Measurements from ENCODE around the gene SUPT3H. TPM values are rescaled to one million over a fixed set of nuclear protein-coding genes. Genes with fewer than 3 reads are reported as not detected.

The SUPT3H gene
- total and polyA plus RNA-seq, 2 donors (not counting 1 experiment from before 2014, with no cell fraction given), result 5.5 to 12.4 TPM

- ATAC-seq (ENCODE audit: low read depth) (no peak), DNase-seq (no peak)
- H2AFZ ChIP-seq (ENCODE audit: insufficient read depth, low read depth, low read length, poor library complexity, severe bottlenecking), result no peak overlapping the region
- no peaks in the 10 kb centered on the region for H3K36me3 ChIP-seq (replicated peaks in 1 of 2; ENCODE audit: control extremely low read depth in 1 of 2, control insufficient read depth in 1 of 2, extremely low read depth in 1 of 2, insufficient read depth in 2 of 2, low read length in 1 of 2)
- H3K9ac ChIP-seq (ENCODE audit: low read length), result no peak overlapping the region
- H4K20me1 ChIP-seq (ENCODE audit: control insufficient read depth, insufficient read depth, low read length, poor library complexity, severe bottlenecking), result no peaks in the 10 kb centered on the region
- ChIA-PET CTCF (no interaction called here), POLR2A (no interaction called here)
- no peaks in the 10 kb centered on the region for H3K9me3 Mint-ChIP-seq (ENCODE audit: insufficient read depth)
- no peak overlapping the region for H3K4me2 ChIP-seq (replicated peaks; ENCODE audit: low read depth, low read length, poor library complexity, severe bottlenecking)
- no peaks in the 10 kb centered on the region for H3K79me2 ChIP-seq (ENCODE audit: control insufficient read depth, insufficient read depth, low read length)
- H3K27me3 ChIP-seq (replicated peaks in 1 of 4; ENCODE audit: control extremely low read depth in 1 of 4, control insufficient read depth in 3 of 4, insufficient read depth in 4 of 4, low read length in 3 of 4), result peaks cover 0 to 5% (median 0%) of the 10 kb centered on the region in 4 experiments
- H3K27ac Mint-ChIP-seq, result no peak overlapping the region
- no peak overlapping the region for H3K4me3 ChIP-seq (ENCODE audit: control extremely low read depth in 1 of 5, extremely low read depth in 1 of 5, insufficient read depth in 1 of 5, low read depth in 2 of 5, low read length in 4 of 5)
- TF ChIP-seq CTCF (IDR thresholded peaks at IDR 0.05), result no peak
- no peak for TF ChIP-seq EZH2 (IDR thresholded peaks at IDR 0.05; ENCODE audit: borderline replicate concordance, insufficient read depth, low read depth, low read length, poor library complexity, severe bottlenecking)
- H3K4me3 Mint-ChIP-seq, result no peak overlapping the region
- intact Hi-C loops (cut with micrococcal nuclease), result no loop called here
- H3K27ac ChIP-seq (ENCODE audit: low read length in 2 of 2), result no peak overlapping the region
- H3K4me1 Mint-ChIP-seq, result no peaks in the 10 kb centered on the region
- H3K4me1 ChIP-seq (ENCODE audit: control insufficient read depth in 2 of 2, insufficient read depth in 2 of 2, low read length in 2 of 2), result no peaks in the 10 kb centered on the region
- no peaks in the 10 kb centered on the region for H3K9me3 ChIP-seq (ENCODE audit: control extremely low read depth in 1 of 3, control insufficient read depth in 2 of 3, insufficient read depth in 1 of 3, low read length in 2 of 3)
- 63% methylated on average over 4 of the region's 8 CpGs for WGBS (ENCODE audit: insufficient coverage)
- peaks cover 24% of the 10 kb centered on the region for H3K27me3 Mint-ChIP-seq
These were observed 577.5 kb downstream of the SUPT3H start for GRCh38 chr6:44800171-44800783.

- Histone ChIP-seq H3K4me3 (ENCODE audit: control extremely low read depth in 1 of 5, extremely low read depth in 1 of 5, insufficient read depth in 1 of 5, low read depth in 2 of 5, low read length in 4 of 5) (no peak overlapping the region), H3K9me3 (ENCODE audit: control extremely low read depth in 1 of 3, control insufficient read depth in 2 of 3, insufficient read depth in 1 of 3, low read length in 2 of 3) (no peaks in the 10 kb centered on the region), H3K79me2 (ENCODE audit: control insufficient read depth, insufficient read depth, low read length) (no peaks in the 10 kb centered on the region), H3K4me1 (ENCODE audit: control insufficient read depth in 2 of 2, insufficient read depth in 2 of 2, low read length in 2 of 2) (no peaks in the 10 kb centered on the region), H3K9ac (ENCODE audit: low read length) (no peak overlapping the region), H3K27me3 (replicated peaks in 1 of 4; ENCODE audit: control extremely low read depth in 1 of 4, control insufficient read depth in 3 of 4, insufficient read depth in 4 of 4, low read length in 3 of 4) (peaks cover 0 to 5% (median 0%) of the 10 kb centered on the region in 4 experiments), H3K4me2 (replicated peaks; ENCODE audit: low read depth, low read length, poor library complexity, severe bottlenecking) (no peak overlapping the region), H2AFZ (ENCODE audit: insufficient read depth, low read depth, low read length, poor library complexity, severe bottlenecking) (no peak overlapping the region), H3K27ac (ENCODE audit: low read length in 2 of 2) (no peak overlapping the region), H3K36me3 (replicated peaks in 1 of 2; ENCODE audit: control extremely low read depth in 1 of 2, control insufficient read depth in 1 of 2, extremely low read depth in 1 of 2, insufficient read depth in 2 of 2, low read length in 1 of 2) (no peaks in the 10 kb centered on the region), H4K20me1 (ENCODE audit: control insufficient read depth, insufficient read depth, low read length, poor library complexity, severe bottlenecking) (no peaks in the 10 kb centered on the region)
- POLR2A ChIA-PET, result no interaction called here
- ATAC-seq (ENCODE audit: low read depth) (no peak), DNase-seq (no peak)
- no peak overlapping the region for H3K27ac Mint-ChIP-seq
- TF ChIP-seq CTCF (IDR thresholded peaks at IDR 0.05) (no peak), EZH2 (IDR thresholded peaks at IDR 0.05; ENCODE audit: borderline replicate concordance, insufficient read depth, low read depth, low read length, poor library complexity, severe bottlenecking) (no peak)
- no peaks in the 10 kb centered on the region for H3K9me3 Mint-ChIP-seq (ENCODE audit: insufficient read depth)
- CTCF ChIA-PET, result no interaction called here
- H3K4me3 Mint-ChIP-seq, result no peak overlapping the region
- H3K27me3 Mint-ChIP-seq, result peaks cover 27% of the 10 kb centered on the region
- 65% methylated on average over 2 of the region's 3 CpGs for WGBS (ENCODE audit: insufficient coverage)
- intact Hi-C loops (cut with micrococcal nuclease), result no loop called here
- no peaks in the 10 kb centered on the region for H3K4me1 Mint-ChIP-seq
These were observed 580.0 kb downstream of the SUPT3H start for GRCh38 chr6:44797746-44798145.

Data from B cell (primary cell).